Stimulated activated CD8-positive, alpha-beta memory T cell treated with anti-CD3 and anti-CD28 coated beads, Interleukin-12 subunit alpha, Interleukin-12 subunit beta, amount 100 ng/mL, for 1 hour (primary cell): ENCODE results near the gene DENND2D.

ENCODE experiments used
- DNase-seq: peaks from one replicate; pipeline ENCODE4 v3.0.0-alpha.2; 2020; ENCODE audit warnings: low read depth

The DENND2D gene

DNA sequence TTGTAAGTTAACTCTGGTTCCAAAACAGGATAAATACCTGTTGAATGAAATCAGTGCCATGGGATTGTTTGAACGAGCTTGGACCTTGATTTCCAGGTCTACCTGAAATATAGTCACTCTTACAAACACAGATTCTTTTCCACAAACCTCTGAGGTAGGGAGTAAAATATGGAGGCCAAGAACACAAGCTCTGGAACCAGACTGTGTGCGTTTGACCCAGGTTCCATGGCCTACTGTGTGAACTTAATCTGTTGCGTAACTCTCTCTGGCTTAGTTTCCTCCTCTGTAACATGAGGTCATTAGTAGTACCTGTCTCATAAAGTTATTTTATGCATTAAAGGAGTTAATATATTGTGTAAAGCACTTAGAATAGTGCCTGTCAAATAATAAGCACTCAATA lies 25.1 kb downstream of the DENND2D start:
- DNase-seq: no peak

DNA sequence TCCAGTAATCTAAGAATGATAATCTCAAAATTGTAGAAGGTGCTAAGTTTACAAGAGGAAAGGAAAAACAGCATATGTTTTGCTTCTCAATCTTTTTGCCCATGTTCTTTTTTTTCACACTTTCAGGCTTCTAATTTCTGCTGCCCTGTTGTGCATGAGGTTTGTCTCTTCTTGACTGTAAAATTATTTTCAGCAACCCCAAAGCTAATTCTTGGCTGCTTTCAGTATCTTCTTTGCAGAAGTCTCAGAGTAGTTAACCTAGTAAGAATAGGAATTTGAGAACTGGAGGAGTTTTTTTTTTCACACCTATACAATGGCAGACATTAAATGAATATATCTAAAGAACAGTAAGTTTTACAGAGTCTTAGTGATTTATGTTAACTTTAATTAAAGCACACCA lies 26.4 kb downstream of the DENND2D start:
- DNase-seq: no peak

DNA sequence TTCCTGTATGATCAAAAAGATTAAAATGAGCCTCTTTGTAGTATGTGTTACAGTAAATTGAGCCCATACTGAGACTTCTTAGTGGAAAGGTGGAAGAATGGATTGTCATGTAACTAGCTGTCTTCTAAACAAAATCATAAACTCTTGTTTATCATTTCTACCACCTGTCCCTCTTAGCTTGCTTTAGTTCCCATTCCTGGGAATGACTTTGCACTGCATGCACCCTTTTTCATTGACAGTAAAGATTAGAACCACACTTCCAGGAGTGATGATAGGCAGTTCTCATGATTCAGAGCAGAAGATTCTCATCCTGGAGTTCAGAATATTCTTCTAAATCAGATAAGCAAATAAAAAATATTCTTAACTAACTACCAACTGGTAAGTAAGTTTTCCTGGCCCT lies 28.0 kb downstream of the DENND2D start:
- DNase-seq: no peak

DNA sequence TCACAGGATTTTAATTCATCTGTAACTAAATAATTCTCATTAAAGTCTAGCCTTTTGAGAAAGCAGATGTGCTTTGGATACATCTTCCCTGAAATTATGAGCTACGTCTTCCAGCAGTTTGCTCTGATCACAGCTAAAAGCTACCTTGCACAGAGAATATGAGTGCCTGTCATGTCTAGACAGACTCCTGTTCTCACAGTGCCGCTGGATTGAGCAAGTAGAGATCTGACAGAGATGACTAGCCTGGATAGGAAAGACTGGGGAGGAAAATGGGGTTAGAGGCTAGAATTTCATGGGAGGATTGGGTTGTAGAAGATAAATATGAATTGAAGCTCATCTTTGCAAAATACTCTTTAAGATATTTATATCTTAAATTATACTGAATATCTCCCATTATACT lies 36.3 kb downstream of the DENND2D start:
- no peak for DNase-seq

DNA sequence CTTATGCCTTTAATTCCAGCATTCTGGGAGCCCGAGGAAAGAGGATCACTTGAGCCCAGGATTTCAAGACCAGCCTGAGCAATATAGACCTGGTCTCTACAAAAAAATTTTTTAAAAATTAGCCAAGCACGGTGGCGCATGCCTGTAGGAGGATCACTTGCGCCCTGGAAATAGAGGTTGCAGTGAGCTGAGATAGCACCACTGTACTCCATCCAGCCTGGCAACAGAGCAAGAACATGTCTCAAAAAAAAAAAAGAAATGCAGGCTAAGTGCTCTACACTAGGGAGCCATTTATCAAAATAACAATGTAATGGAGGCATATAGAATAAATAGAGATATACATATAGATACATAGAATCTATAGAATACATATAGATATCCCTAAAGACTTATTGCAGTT lies 37.1 kb downstream of the DENND2D start:
- no peak for DNase-seq

DNA sequence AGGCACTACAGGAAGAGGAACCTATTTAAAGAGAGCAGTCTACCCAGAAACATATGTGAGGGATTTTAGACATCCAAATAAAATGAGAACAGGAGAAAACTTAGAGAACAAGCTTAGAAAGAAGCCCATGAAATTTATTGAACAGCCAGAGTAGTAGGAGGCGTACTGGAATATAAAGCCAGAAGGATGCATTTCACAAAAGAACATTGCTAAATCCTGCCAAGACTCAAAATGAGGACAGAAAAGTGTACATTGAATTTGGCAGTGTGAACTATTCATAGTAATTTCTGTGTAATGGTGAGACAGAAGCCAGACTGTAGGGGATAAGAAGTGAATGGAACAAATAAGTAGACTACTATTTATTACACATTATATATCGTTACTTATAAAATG lies 38.0 kb downstream of the DENND2D start:
- DNase-seq: no peak

DNA sequence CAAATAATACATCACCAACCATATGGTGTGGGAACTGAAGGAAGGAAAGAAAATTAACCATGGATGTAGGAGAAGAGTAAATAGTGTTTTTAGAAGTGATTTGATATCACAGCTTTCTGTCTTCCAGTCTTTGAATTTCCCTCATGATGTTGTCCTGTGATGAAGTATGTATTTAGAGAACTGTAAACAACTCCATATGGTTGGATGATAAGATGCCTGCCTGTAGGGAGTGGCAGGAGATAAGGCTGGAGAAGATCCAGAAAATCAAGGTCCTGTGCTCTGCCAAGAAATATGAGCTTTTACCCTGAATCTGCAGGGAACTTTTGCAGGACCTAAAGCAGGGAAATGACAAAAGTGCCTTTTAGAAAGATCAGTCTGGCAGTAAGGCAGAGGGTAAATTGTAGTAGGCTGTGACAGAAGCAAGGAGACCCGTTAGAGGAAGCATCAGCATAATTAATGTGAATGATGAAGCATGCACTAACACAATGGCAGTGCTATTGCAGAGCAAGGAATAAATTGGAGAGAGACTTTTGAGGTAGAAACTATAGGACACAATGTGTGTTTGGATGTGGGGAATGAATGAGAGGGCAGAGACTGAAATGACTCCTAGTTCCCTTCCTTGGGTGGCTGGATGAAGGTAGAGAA lies 38.5 kb downstream of the DENND2D start:
- DNase-seq: no peak

DNA sequence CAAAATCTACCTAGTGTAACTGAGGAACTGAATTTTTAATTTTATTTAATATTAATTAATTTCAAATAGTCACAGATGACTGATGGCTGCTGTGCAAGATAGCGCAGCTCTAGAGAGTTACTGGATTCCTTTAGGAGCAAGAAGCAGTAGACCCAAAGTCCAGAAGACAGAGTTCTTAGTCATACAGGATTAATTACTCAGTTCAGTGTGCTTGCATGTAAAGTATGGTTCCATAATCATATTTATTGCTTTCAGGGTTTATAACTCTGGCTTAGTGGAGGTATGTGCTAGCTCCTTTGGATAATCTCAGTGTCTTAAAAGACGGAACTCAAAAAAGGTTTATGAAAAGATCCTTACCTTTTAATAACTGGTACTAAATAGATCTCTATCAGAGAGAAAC lies 43.0 kb downstream of the DENND2D start:
- no peak for DNase-seq

DNA sequence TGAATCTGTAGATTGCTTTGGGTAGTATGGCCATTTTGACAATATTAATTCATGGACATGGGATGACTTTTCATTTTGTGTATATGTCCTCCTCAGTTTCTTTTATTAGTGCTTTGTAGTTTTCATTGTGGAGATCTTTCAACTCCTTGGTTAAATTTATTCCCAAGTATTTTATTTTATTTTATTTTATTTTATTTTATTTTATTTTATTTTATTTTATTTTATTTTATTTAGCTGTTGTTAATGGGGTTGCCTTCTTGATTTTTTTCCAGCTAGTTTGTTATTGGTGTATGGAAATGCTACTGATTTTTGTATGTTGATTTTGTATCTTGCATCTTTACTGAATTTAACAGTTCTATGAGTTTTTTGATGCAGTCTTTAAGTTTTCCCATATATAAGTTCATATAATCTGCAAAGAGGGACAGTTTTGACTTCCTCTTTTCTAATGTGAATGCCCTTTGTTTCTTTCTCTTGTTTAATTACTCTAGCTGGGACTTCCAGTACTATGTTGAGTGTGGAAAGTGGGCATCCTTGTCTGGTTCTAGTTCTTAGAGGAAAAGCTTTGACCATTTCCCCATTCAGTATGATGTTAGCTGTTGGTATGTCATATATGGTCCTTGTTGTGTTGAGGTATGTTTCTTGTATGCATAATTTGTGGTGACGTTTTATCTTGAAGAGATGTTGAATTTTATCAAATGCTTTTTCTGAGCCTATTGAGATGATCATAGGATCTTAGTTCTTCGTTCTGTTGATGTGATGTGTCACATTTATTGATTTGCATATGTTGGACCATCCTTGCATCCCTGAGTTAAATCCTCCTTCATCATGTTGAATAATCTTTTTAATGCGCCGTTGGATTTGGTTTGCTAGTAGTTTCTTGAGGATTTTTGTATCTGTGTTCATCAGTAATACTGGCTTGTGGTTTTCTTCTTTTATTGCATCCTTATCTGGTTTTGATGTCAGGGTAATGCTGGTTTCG lies 46.1 kb downstream of the DENND2D start:
- DNase-seq: no peak

DNA sequence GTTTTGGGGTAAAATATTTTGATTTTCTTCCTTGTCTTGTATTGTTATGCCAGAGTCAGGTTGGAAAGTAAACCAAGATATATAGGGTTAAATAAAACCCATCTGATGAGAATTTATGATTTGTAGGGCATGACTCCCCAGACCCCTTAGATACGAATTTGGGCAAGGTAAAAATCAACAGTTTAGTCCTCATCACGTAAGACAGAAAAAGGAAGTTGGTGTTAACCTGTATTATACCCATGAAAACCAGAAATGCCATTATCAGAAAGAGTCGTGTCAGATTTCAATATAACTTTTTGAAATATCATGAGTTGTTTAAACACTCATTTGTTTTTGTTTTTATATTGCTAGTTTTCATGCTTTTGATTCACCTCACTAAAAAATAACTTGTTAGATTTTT lies 48.6 kb downstream of the DENND2D start:
- DNase-seq: no peak

DNA sequence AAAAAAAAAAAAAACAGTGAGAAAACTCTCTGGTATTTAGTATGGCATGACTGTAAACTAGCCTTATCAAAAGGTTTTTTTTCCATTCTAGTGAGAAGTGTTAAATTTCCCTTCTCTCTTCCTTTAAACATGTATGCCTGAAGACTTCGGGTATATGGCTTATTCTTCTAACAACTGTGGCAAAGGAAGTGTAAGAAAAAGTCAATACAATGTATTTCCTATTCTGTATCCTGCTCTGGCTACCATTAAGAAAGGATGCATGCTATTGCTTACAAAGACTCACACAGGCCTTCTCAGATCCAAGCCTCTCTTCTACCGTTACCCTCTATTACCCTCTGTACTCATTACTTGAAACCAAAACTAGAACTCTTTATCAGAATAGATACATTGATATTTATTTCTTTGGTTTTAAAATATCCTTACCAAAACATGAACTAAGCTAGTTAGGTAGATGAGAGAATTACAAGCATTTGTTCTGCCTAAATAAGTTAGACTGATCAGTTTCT lies 52.0 kb downstream of the DENND2D start:
- DNase-seq: no peak

DNA sequence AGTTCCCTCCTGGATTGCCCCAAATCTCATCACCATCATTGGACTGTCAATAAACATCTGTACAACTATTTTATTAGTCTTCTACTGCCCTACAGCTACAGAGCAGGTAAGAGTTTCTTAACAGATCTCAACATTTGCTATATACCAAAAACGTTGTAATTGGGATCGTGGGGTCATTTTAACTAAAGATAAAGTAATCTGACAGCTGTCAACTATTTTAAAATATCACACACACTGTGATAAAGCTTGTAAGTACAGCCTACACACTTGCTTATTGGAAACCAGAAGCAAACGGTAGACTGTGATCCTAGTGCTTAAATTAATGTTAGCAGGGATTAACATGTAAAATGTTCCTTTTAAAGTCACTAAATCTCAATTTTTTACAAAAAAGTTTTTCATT lies 52.5 kb downstream of the DENND2D start:
- no peak for DNase-seq

DNA sequence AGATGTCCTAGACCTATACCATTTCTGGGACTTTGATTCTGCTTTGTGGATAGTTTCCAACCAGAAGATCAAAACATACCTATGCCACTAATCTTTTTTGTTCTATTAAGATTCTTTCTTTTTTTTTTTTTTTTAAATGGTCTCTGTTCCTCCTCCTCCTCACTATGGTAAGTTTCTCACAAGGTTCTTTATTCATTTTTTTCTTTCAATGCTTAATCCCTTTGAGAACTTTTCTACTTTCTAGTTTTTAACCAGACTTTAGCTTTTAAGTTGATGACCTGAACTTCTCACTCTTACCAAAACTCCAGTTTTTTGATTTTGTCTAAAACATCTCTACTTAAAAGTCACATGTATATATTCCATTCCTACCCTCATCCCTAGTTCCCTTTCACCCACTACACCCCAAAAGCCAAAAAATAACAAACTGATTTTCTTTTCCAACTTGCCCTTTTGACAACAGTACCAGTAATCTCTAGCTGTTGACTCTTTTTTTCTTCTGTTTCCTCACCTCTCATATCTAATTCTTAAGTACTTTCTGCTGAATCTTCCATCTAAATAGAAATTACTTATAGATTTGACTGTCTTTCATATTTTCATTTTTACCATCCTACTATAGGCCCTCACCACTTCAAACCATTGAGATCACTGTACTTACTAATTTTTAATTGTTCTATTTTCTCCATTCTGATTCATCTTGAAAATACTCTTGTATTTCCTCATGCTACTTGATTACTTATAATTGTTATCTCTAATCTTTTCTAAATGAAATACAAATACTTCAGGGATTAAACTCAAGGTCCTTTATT lies 54.3 kb downstream of the DENND2D start:
- DNase-seq: no peak

DNA sequence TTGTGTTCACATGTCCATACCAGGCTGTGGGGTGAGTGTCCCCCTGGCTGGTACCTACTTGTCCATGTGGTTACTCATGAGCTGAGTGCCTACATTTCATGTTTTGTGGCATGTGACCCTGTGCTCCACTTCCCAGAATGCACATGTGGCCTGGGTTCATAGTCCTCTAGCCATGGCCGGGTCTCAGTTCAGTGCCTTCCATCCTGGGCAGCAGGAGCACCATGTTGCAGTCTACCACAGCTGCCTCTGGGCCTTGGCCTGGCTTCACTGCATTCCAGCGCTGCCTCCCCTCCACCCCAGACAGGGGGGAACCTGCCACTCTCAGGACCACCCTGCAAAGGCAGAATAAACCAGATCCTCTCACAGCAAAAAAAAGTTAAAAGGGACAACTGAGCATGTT lies 54.9 kb downstream of the DENND2D start:
- DNase-seq: no peak

DNA sequence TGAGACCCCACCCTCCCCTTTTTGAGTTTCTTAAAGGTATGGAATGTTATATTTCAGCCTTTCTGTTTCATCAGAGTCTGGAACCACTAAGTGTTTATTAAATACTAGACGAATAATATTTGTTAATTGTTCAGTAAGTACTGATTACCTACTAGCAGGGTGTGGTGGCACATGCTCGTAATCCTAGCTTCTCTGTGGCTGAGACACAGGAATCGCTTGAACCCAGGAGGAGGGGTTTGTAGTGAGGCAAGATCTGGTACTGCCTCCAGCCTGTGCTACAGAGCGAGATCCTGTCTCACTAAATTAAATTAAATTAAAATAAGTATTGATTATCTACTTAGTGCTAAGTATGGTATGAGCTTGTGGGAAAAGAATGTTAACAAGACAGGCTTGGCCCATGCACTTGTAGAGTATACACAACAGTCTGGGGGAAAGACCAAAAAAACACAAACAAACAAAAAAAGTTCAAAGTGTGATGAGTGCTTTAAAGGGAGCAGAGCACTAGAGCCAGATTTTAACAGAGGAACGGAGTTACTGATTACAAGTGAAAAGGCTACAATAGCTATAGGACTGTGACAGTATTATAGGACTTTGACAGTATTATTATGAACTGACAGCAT lies 58.0 kb downstream of the DENND2D start:
- no peak for DNase-seq

DNA sequence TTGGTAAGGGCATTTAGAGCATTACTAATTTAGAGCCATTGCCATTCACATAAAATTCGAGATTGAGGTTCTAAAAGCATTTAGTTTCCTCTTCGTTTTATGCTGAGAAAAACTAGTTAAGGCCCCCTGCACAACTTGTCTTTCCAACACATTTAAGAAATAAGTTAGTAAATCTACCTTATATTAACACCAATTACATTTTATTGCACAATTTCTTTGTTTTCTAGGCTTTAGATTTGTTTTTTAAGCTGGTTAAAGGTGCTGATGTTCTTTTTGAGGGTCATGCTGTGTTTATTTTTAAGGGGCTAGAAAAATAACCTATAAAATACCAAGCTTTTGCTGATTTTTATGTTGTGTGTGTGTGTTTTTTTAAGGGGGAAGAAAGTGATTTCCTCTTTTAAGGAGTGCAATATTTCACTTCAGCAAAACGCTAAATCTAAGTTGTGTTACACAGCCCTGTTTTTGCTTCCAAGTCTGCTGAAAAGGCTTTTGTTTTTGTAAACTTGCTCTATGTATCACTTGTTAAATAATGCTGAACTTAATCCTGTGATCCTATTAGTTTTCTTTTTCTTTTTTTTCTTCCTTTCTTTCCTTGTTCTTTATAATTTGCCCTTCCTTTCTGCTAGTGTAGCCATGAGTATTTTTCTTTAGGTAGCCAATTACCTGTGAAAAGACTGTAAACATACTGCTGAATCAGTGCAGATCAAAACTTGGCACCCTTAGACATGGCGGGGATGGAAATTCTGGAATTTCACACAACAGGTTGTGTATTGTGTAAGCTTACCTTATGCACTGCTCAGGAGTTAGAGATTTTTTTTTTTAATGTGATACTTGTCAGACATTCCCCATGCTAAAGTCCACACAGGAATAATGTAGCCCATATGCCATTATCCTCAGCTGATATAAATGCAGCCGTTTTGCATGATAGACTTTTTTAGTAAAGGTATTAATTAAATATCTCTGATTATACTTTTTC lies 58.9 kb downstream of the DENND2D start:
- DNase-seq: no peak

DNA sequence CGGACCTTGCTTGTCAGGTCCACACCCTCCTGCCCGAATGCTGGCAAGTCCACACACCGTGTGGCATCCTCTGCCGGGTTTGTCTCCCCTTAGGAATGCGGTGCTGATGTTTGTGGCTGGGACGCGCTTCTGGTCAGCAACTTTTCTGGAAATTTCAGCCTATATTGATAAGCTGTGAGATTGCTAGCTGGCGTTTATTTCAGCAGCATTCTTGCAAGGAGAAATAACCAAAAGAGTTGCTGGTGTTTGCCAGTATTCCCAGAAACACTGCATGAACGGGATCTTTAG lies 59.8 kb downstream of the DENND2D start:
- no peak for DNase-seq

DNA sequence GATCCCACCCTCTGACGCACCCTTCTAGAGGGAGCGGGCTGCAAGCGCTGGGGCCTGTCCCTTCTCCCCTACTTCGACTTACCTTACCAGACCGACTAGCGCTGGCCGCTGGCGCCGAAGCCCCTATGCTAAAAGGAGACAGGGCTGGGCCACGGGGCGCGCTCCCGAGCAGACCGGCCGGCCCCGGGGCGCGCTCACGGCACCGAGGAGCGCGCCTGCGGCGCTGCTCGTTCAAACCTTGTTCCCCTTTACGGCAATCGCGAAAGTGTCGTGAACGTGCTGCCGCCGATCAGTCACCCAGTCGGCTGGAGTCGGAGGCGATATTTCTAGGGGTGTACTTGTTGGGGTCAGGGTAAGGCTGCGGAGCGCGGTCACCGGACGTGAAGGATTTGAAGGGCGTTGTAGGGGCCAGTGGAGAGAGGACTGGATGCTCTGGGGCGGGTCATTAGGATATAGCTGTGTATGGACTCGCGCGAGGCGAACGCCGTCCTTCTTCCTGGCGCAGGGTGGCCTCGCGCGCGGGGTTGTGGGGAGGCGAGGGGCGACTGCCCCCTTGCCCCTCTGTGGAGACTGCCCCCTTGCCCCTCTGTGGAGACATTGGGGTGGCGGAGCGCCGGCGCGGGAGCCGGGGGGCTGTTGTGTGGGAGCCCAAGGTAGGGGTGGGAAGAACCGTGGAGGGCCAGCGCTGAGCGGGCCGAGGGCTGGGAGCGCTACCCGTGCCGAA lies 60.3 kb downstream of the DENND2D start, which contains the start of the genes CEPT1 and DRAM2:
Gene CEPT1 (plus strand): TSS at position 268 of the 724 bp plus-strand sequence. CDS start 7,492 bp downstream, outside the sequence.
Gene DRAM2 (minus strand): TSS at position 138 of the 724 bp plus-strand sequence. CDS start 8,539 bp downstream, outside the sequence.
- DNase-seq: peak; percentile 84

DNA sequence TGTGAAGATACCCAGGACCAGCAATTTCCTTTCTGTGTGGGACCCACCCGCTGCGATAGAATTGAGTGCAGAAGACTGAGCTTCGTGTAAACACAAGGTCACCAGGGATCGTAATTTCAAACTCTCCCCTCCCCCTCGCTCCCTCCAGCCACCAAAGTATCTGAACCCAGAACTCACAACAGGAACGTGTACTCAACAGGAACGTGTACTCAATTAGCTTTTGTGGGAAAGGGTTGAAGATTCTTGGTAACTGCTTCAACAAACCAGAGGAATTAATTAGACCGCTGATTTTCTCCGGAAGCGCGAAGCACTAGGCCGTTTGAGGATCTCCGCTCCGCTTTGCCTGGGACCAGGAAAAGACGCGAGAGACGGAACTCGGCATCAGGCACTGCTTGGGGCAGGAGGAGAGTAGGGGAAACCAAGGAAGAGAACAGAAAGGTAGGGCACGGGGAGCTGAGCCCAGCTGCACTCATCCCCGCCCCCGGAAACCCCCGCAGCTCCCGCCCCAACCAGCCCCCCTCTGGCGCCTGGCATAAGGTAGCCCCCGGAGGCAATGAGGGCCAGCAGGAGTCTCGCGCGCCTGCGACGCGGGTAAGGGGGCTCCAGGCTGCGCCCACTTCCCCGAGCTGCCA lies 61.0 kb downstream of the DENND2D start:
- DNase-seq: no peak
